Measurements from ENCODE around the gene PAQR8. TPM values are rescaled to one million over a fixed set of nuclear protein-coding genes. Genes with fewer than 3 reads are reported as not detected.
A peak's percentile ranks its signal among the peaks of the same experiment; 100 is the strongest.

The PAQR8 gene
- total RNA-seq, 4 donors from 2014 or later, result 9.1 to 300 (median 210) TPM

DNA sequence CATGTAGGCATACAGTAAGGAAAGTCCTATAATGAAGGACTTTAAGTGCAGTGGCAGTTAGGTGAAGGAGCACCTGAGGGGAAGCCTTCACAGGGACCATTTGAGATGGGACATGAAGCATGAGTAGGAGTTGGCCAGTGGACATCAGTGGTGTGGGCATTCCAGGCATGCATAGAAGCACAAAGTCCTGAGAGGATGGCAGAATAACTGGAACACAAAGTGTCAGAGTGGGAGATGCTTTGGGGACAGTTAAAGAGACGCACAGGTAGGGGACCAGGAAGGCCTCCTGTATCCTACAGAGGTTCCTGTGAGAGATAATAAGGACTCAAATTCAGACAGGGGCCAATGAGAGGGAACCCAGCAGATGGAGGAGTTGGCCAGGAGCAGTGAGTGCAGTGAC, 31.8 kb downstream of the PAQR8 start:
- no peak for DNase-seq
- H3K4me3 ChIP-seq, result no peak overlapping the region
- no peaks in the 10 kb centered on the region for H3K9me3 ChIP-seq
- no peaks in the 10 kb centered on the region for H3K36me3 ChIP-seq
- peaks cover 0 to 42% (median 12%) of the 10 kb centered on the region in 4 donors for H3K4me1 ChIP-seq
- no peaks in the 10 kb centered on the region for H3K27me3 ChIP-seq
- TF ChIP-seq, protein P1, sequence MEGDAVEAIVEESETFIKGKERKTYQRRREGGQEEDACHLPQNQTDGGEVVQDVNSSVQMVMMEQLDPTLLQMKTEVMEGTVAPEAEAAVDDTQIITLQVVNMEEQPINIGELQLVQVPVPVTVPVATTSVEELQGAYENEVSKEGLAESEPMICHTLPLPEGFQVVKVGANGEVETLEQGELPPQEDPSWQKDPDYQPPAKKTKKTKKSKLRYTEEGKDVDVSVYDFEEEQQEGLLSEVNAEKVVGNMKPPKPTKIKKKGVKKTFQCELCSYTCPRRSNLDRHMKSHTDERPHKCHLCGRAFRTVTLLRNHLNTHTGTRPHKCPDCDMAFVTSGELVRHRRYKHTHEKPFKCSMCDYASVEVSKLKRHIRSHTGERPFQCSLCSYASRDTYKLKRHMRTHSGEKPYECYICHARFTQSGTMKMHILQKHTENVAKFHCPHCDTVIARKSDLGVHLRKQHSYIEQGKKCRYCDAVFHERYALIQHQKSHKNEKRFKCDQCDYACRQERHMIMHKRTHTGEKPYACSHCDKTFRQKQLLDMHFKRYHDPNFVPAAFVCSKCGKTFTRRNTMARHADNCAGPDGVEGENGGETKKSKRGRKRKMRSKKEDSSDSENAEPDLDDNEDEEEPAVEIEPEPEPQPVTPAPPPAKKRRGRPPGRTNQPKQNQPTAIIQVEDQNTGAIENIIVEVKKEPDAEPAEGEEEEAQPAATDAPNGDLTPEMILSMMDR (IDR thresholded peaks at IDR 0.05), result no peak
- no peak for TF ChIP-seq POLR2A (IDR thresholded peaks at IDR 0.05)
- peak overlapping the region in 2 of 4 donors; percentile 28 to 34 for H3K27ac ChIP-seq

DNA sequence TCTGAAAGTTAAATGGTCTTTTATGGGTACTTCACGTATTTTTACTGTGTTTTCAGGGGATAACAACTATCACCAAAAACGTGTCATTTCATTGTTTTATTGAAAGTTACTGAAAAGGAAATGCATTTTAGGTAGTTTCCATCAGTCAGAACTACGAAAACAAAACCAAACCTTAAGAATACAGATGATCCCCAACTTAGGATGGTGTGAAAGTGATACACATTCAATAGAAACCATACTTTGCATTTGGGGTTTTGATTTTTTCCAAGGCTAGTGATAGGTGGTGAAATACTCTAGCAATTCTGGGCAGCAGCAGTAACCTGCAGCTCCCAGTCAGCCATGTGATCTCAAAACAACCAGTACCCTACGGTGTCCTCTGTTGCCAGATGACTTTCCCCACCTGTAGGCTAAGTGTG, 32.3 kb downstream of the PAQR8 start:
- no peaks in the 10 kb centered on the region for H3K9me3 ChIP-seq
- no peaks in the 10 kb centered on the region for H3K27me3 ChIP-seq
- no peak for DNase-seq
- peak overlapping the region in 2 of 4 donors; percentile 28 to 34 for H3K27ac ChIP-seq
- TF ChIP-seq POLR2A (IDR thresholded peaks at IDR 0.05), result no peak
- TF ChIP-seq, protein P1 (IDR thresholded peaks at IDR 0.05), result no peak
- no peak overlapping the region for H3K4me3 ChIP-seq
- no peaks in the 10 kb centered on the region for H3K36me3 ChIP-seq
- H3K4me1 ChIP-seq, result peaks cover 0 to 42% (median 11%) of the 10 kb centered on the region in 4 donors

DNA sequence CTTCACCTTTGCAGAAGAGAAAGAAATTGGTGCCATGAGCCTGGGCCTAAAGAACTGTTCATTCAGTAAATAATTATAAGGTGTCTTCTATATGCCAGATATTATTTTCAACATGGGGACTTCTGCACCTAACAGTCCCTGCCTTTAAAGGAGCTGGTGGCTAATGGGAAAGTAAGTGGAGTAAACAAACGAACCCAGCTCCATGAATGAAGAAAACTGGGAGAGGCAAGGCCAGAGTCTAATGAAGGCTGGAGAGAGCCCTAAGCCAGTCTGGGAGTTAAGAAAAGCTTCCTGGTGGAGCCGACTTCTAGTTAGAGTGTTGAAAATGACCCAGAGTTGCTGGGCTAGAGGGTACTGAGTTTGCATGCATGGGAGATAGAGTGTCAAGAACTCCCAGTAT, 34.0 kb downstream of the PAQR8 start:
- no peaks in the 10 kb centered on the region for H3K9me3 ChIP-seq
- peaks cover 0 to 44% (median 7%) of the 10 kb centered on the region in 4 donors for H3K4me1 ChIP-seq
- peak overlapping the region in 1 of 4 donors; percentile 45 for H3K27ac ChIP-seq
- no peak for DNase-seq
- TF ChIP-seq, protein P1 (IDR thresholded peaks at IDR 0.05), result no peak
- TF ChIP-seq POLR2A (IDR thresholded peaks at IDR 0.05), result no peak
- no peak overlapping the region for H3K4me3 ChIP-seq
- H3K36me3 ChIP-seq, result no peaks in the 10 kb centered on the region
- H3K27me3 ChIP-seq, result no peaks in the 10 kb centered on the region

DNA sequence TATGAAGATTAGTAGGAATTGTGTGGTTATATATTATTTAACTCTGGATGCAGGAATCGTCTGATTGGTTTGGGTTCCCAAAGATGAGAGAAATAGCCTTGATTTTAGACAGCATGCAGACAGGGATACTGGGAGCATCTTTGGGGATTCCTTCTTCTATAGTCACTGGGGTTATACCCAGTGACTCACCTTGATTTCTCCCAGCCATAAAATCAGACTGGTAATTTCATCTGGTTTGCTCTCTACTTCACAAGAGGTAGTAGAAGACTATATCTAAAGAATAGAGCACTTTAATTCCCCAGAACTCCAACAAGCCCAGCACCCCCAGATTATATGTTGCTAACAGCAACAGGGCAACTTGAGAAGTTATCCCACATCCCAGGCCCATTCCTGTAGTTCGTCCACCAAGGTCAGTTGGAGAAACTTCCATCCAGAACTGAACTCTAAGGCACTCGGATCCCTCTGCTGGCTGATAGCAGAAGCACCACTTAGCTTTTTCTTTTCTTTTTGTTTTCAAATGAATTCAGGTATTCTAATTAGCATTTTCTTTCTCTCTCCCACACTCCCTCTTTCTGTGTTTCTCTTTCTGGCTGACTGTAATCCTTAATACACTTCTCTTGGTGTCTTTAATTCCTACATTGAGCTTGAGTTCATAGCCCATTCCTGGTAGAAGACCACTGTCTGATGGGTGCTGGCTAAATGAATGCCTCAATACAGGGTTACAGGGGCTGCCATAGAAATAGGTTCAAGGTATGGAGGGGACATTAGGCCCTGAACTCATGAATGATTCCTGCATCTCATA, 37.8 kb downstream of the PAQR8 start:
- H3K4me1 ChIP-seq, result peaks cover 0 to 65% (median 5%) of the 10 kb centered on the region in 4 donors
- peak in 1 of 3 donors; percentile 61 for DNase-seq
- peak overlapping the region in 3 of 4 donors; percentile 18 to 63 (median 34) for H3K27ac ChIP-seq

DNA sequence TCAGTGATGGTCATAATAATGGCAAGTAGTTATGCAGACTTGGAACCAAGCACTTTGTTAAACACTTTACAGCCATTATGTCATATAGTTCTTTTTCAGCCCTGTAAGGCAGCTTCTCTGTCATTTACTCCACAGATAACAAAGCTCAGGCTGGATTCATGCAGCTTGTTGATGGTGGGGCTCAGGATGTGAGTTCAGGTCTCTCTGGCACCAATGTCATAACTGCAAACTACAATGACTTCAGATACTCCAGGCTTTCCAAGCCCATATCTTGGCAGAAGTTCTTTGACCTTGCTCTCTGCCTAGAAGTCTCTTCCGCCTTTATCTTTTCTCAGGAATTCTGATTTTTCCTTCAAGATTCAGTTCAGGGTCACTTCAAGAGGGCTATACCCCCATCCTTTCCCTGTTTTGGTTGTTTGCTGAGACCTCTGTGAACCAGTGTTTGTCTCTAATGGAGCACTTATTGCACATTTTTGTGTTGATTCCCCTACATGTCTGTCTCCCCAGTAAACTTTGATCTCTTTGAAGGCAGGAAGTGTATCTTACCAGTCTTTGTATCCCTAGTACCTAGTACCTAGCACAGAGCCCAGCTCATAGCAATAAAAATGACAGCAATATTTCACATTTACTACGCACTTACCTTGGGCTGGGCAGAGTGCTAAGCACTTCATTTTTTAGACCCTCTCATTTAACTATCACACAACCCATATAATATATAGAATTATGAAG, 38.5 kb downstream of the PAQR8 start:
- no peak for DNase-seq
- peak overlapping the region in 3 of 4 donors; percentile 18 to 63 (median 34) for H3K27ac ChIP-seq
- peaks cover 0 to 65% (median 4%) of the 10 kb centered on the region in 4 donors for H3K4me1 ChIP-seq

More for the DNA sequence above, 37.8 kb downstream of the PAQR8 start:
- no peaks in the 10 kb centered on the region for H3K9me3 ChIP-seq
- H3K27me3 ChIP-seq, result no peaks in the 10 kb centered on the region
- peaks cover 0 to 21% (median 0%) of the 10 kb centered on the region in 3 donors for H3K36me3 ChIP-seq
- TF ChIP-seq, protein P1 (IDR thresholded peaks at IDR 0.05), result peak; percentile 61 to 85 (median 76)
- no peak for TF ChIP-seq POLR2A (IDR thresholded peaks at IDR 0.05)
- H3K4me3 ChIP-seq, result no peak overlapping the region

More for the DNA sequence above, 38.5 kb downstream of the PAQR8 start:
- Histone ChIP-seq H3K4me3 (no peak overlapping the region), H3K27me3 (no peaks in the 10 kb centered on the region), H3K9me3 (no peaks in the 10 kb centered on the region), H3K36me3 (peaks cover 0 to 29% (median 0%) of the 10 kb centered on the region in 3 donors)
- TF ChIP-seq POLR2A (IDR thresholded peaks at IDR 0.05), result no peak

Measured in Peyer's patch (tissue), 4 donors.